ENCODE measurements around the gene SH3RF1.

SH3RF1 gene

GRCh38 chr4:169098532-169098931 is 172.2 kb downstream of the SH3RF1 start:
- TF ChIP-seq CTCF (IDR thresholded peaks at IDR 0.05; ENCODE audit: low read depth, low read length, missing control alignments) = no peak
- in situ Hi-C loops (cut with HindIII; ENCODE audit: low sequenced_read_pairs) = no loop called here
- H3K4me3 ChIP-seq (ENCODE audit: low read depth, low read length) = no peak overlapping the region
- peak; percentile 47 for DNase-seq (ENCODE audit: low read depth)

GRCh38 chr4:169098054-169098497 is 172.7 kb downstream of the SH3RF1 start:
- in situ Hi-C loops (cut with HindIII; ENCODE audit: low sequenced_read_pairs) = no loop called here
- DNase-seq (ENCODE audit: low read depth) = no peak
- H3K4me3 ChIP-seq (ENCODE audit: low read depth, low read length) = no peak overlapping the region
- no peak for TF ChIP-seq CTCF (IDR thresholded peaks at IDR 0.05; ENCODE audit: low read depth, low read length, missing control alignments)

GRCh38 chr4:169096221-169096620 is 174.5 kb downstream of the SH3RF1 start:
- H3K4me3 ChIP-seq (ENCODE audit: low read depth, low read length) = no peak overlapping the region
- in situ Hi-C loops (cut with HindIII; ENCODE audit: low sequenced_read_pairs) = no loop called here
- TF ChIP-seq CTCF (IDR thresholded peaks at IDR 0.05; ENCODE audit: low read depth, low read length, missing control alignments) = no peak
- DNase-seq (ENCODE audit: low read depth) = no peak

- DNase-seq (ENCODE audit: low read depth) = no peak
- in situ Hi-C loops (cut with HindIII; ENCODE audit: low sequenced_read_pairs) = no loop called here
- no peak for TF ChIP-seq CTCF (IDR thresholded peaks at IDR 0.05; ENCODE audit: low read depth, low read length, missing control alignments)
Measured at GRCh38 chr4:169094656-169095231, 176.0 kb downstream of the SH3RF1 start.

GRCh38 chr4:169092889-169093522 is 177.8 kb downstream of the SH3RF1 start:
- no peak for TF ChIP-seq CTCF (IDR thresholded peaks at IDR 0.05; ENCODE audit: low read depth, low read length, missing control alignments)

More at GRCh38 chr4:169094656-169095231, 176.0 kb downstream of the SH3RF1 start:
- no peak overlapping the region for H3K4me3 ChIP-seq (ENCODE audit: low read depth, low read length)

GRCh38 chr4:169090484-169091215 is 180.1 kb downstream of the SH3RF1 start:
- no peak for DNase-seq (ENCODE audit: low read depth)
- in situ Hi-C loops (cut with HindIII; ENCODE audit: low sequenced_read_pairs) = no loop called here
- no peak for TF ChIP-seq CTCF (IDR thresholded peaks at IDR 0.05; ENCODE audit: low read depth, low read length, missing control alignments)
- no peak overlapping the region for H3K4me3 ChIP-seq (ENCODE audit: low read depth, low read length)

More at GRCh38 chr4:169092889-169093522, 177.8 kb downstream of the SH3RF1 start:
- in situ Hi-C loops (cut with HindIII; ENCODE audit: low sequenced_read_pairs) = no loop called here
- no peak overlapping the region for H3K4me3 ChIP-seq (ENCODE audit: low read depth, low read length)
- no peak for DNase-seq (ENCODE audit: low read depth)
